GM19397 (cell line): ENCODE data around the gene ATPAF2.

Source experiments
- ATAC-seq: cut with Tn5 transposase; IDR thresholded peaks from one replicate; pipeline ENCODE4 v1.9.1; 2021; ENCODE audit warnings: mild to moderate bottlenecking, moderate library complexity; ENCODE audit not compliant: unreplicated experiment

Gene ATPAF2

GRCh38 chr17:18038861-18039534, at the start of gene ATPAF2, which contains the start of gene GID4:
Gene ATPAF2, minus strand, starts transcription at chr17:18039168. Its CDS starts 155 bp downstream, at chr17:18039013.
Gene GID4, plus strand, starts transcription at chr17:18039408. Its CDS starts 57 bp downstream, at chr17:18039465.
- peak; percentile 89 for ATAC-seq

- peak; percentile 87 for ATAC-seq
Measured at GRCh38 chr17:18087610-18088491, 48.9 kb upstream of the ATPAF2 start, which contains the start of gene DRG2. Gene DRG2, plus strand, starts transcription at chr17:18087948. Its CDS starts 76 bp downstream, at chr17:18088024.

DNA sequence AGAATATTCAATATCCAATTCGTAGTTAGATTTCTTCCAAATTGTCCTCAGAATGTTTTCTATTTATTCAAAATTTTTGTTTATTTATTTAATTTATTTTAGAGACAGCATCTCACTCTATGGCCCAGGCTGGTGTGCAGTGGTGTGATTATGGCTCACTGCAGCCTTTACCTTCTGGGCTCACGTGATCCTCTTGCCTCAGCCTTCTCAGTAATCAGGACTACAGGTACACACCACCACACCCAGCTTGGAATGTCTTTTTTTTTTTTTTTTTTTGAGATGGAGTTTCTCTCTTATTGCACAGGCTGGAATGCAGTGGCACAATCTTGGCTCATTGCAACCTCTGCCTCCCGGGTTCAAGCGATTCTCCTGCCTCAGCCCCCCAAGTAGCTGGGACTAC, 45.3 kb upstream of the ATPAF2 start:
- ATAC-seq: no peak

DNA sequence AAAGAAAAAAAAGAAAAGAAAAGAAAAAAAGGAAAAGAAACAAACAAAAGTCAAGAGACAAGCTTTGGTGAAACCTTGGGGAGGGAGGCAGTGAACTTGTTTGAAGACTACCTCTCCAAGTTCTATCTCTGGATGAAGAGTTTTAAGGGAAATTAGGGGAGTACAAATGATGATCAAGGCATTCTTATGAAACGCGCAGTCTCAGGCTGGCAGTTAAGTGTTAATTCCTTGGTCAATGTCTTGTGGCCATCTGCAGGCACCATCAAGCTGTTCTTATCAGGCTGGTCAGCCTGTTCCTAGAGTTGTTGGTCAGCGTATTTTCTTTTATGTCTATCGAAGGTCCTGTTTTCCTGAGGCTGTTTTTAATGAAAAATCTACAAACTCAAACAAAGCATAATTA, 40.6 kb upstream of the ATPAF2 start:
- no peak for ATAC-seq

GRCh38 chr17:18076936-18077335, 38.0 kb upstream of the ATPAF2 start:
- ATAC-seq: no peak

- ATAC-seq: no peak
Measured at GRCh38 chr17:18074566-18075272, 35.8 kb upstream of the ATPAF2 start.

DNA sequence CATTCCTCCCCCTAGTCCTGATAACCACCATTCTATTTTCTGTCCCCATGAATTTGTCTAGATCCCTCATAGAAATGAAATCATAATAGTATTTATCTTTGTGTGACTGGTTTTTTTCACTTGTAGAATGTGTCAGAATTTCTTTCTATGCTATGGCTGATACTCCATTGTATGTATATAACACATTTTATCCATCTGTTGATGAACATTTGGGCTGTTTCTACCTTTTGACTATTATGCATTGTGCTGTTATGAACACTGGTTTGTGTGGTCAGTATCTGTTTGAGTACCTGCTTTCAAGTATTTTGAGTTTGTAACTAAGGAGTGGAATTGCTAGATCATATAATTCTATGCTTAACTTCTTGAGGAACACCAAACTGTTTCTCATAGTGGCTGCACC, 32.8 kb upstream of the ATPAF2 start:
- ATAC-seq: no peak

- no peak for ATAC-seq
Measured at GRCh38 chr17:18070861-18071340, 31.9 kb upstream of the ATPAF2 start.

DNA sequence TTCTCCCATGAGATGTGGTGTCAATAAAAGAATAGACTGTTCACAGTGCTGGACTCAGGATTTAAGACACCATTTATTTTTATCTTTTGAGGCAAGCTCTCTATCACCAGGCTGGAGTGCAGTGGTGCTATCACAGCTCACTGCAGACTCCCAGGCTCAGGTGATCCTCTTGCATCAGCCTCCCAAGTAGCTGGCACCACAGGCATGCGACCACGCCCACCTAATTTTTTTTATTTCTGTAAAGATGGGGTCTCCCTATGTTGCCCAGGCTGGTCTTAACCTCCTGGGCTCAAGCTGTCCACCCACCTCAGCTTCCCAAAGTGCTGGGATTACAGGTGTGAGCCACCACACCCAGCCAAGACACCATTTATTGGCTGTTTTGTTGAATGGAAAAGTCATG, 30.1 kb upstream of the ATPAF2 start:
- ATAC-seq: no peak

GRCh38 chr17:18066866-18067265, 27.9 kb upstream of the ATPAF2 start:
- no peak for ATAC-seq

DNA sequence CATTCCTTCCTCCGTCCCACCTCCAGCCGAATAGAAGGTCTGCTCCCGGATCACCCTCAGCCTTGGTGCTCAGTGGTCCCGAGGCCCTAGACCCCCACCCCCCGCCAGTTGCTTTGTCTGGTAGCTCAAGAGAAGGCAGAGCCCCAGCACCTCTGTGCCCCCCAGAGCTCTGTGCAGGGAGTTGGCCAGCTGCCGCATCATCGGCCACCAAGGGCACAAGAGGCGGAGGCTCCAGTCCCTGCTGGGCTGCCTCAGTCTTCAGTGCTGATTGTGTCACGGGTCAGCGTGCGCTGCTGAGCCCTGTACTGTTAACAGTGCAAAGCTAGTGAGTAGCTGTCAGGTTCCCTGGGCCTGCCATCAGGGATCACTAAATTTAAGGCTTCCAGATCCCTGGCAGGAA, 26.6 kb upstream of the ATPAF2 start:
- no peak for ATAC-seq

DNA sequence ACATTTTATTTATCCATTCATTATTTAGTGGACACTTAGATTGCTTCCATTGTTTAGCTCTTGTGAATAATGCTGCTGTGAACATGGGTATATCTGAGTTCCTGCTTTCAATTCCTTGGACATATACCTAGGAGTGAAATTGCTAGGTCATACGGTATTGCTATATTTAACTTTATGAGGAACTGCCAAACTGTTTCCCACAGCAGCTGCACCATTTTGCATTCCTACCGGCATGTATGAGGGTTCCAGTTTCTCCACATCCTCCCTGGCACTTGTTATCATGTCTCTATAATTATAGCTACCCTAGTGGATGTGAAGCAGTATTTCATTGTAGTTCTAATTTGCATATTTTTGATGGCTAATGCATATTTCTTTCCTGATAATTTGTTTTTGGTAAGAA, 25.1 kb upstream of the ATPAF2 start:
- ATAC-seq: no peak

DNA sequence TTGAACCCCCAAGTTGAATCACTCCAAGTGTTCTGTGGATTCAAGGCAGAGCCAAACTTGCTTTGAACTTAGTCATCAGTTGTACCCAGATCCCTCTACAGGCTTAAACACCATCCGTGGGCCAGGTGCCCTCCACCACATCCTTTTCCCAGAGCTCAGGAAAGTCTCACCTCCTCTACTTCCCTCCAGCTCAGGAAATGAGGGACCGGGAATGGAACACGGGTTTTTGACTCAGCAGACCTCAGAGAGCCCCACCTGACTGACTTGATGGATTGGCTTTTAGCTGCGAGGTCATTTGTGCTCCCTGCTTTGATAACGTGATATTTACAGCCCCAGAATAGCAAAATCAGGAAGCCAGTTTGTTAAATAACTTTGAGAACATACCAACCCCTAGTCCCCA, 20.3 kb upstream of the ATPAF2 start:
- no peak for ATAC-seq

- ATAC-seq: no peak
Measured at GRCh38 chr17:18056214-18056613, 17.2 kb upstream of the ATPAF2 start.

DNA sequence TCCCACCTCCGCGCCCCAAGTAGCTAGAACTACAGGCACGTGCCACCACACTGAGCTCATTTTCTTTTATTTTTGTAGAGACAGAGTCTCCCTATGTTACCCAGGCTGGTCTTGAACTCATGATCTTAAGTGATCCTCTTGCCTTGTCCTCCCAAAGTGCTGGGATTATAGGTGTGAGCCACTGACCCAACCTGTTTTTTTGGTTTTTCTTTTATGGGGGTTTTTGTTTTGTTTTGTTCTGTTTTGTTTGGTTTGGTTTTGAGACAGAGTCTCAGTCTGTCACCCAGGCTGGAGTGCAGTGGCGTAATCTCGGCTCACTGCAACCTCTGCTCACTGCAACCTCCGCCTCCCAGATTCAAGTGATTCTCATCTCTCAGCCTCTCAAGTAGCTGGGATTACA, 16.6 kb upstream of the ATPAF2 start:
- ATAC-seq: no peak

DNA sequence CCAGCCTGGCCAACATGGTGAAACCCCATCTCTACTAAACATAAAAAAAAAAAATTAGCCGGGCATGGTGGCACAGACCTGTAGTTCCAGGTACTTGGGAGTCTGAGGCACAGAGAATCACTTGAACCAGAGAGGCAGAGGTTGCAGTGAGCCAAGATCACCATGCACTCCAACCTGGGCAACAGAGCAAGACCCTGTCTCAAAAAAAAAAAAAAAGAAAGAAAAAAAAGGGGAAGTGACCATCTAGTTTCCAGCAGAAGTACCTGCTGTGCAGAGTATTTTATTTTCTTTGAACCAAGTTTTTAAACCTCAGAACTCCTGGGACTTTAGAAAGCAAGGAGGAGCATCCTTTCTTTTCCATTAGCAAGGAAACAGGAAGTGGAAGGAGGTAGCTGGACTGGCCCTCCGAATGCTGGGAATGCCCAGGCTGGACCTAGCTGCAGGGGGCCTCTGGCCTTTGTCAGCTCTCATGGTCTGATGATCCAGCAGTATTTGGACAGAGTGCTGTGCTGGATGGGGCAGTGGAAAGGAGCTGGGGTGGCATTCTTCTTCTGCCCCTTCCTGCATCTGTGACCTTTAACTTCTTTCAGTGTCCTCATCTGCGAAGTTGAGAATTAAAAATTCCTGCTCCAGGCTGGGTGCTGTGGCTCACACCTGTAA, 6.9 kb upstream of the ATPAF2 start:
- ATAC-seq: no peak

GRCh38 chr17:18044609-18045008, 5.6 kb upstream of the ATPAF2 start:
- no peak for ATAC-seq

GRCh38 chr17:18043491-18043890, 4.5 kb upstream of the ATPAF2 start:
- no peak for ATAC-seq

DNA sequence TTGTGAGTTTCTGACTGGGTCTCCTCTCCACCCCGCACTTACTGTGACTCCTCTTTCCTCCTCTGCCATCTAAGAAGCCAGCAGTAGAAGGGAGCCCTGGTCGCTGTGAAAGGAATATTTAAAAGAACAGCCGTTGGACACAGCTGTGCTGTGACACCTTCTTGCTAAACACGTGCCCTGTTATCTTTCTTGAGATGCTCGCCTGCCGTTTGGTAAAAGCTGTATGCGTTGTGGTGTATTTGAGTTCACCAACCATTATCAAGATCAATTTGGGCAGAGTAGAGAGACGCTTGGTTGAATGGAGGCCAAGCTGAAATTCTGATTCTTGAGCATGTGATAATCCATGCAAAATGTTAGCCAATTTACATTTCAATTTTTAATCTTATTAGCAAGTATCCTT, 4.0 kb upstream of the ATPAF2 start:
- no peak for ATAC-seq

DNA sequence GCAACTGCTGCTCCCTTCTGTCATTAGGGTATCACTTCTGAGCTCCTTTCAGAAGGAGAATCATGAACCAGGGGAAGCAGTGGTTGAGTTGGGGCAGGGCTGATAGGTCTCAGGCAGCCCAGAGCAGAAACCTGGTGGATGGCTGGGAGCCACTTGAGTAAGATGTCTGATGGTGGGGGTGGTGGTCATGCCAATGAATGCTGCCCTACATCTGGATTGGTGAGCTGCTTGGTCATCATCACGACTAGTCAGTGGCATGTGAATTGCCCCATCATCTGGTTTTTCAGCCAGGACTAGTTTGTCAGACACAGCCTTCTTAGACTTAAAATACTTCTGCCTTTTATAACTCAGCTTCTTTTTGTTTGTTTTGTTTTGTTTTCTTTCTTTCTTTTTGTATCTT, 2.8 kb upstream of the ATPAF2 start:
- no peak for ATAC-seq
